Neural cell (in vitro differentiated cells): ENCODE data around the gene KCNJ1.

Experiments used
- CTCF ChIP-seq: fragments of 450-650 bp; IDR thresholded peaks from 2 replicates; pipeline ENCODE4 v1.5.1; 2014; ENCODE audit warnings: antibody characterized with exemption, mild to moderate bottlenecking, moderate library complexity; ENCODE audit not compliant: poor library complexity, severe bottlenecking
- EP300 ChIP-seq: fragments of 450-650 bp; conservative IDR thresholded peaks from 2 replicates; pipeline ENCODE4 v1.6.1; 2014; ENCODE audit warnings: antibody characterized with exemption, mild to moderate bottlenecking, moderate library complexity; ENCODE audit not compliant: poor library complexity, severe bottlenecking
- EZH2 ChIP-seq: fragments of 200-600, 300-800 bp; shearing (Covaris generic), sonication (generic); IDR thresholded peaks from 2 replicates; pipeline ENCODE4 v1.6.1; 2014; ENCODE audit warnings: antibody characterized with exemption, low read length, borderline replicate concordance, mild to moderate bottlenecking; ENCODE audit not compliant: insufficient read depth, poor library complexity, severe bottlenecking
- POLR2AphosphoS5 ChIP-seq: IDR thresholded peaks from 2 replicates; pipeline ENCODE4 v1.6.1; 2012
- RAD21 ChIP-seq: fragments of 450-650 bp; conservative IDR thresholded peaks from 2 replicates; pipeline ENCODE4 v1.6.1; 2014; ENCODE audit warnings: antibody characterized with exemption, mild to moderate bottlenecking, moderate library complexity
- SMC3 ChIP-seq: fragments of 450-650 bp; conservative IDR thresholded peaks from 2 replicates; pipeline ENCODE4 v1.6.1; 2014; ENCODE audit warnings: antibody characterized with exemption, mild to moderate bottlenecking, moderate library complexity; ENCODE audit not compliant: poor library complexity
- TAF1 ChIP-seq: IDR thresholded peaks from 2 replicates; pipeline ENCODE4 v1.6.1; 2012; ENCODE audit warnings: low read depth
- TF ChIP-seq, protein P1 (sequence below): IDR thresholded peaks from 2 replicates; pipeline ENCODE4 v1.6.1; 2012; ENCODE audit warnings: borderline replicate concordance

DNA sequence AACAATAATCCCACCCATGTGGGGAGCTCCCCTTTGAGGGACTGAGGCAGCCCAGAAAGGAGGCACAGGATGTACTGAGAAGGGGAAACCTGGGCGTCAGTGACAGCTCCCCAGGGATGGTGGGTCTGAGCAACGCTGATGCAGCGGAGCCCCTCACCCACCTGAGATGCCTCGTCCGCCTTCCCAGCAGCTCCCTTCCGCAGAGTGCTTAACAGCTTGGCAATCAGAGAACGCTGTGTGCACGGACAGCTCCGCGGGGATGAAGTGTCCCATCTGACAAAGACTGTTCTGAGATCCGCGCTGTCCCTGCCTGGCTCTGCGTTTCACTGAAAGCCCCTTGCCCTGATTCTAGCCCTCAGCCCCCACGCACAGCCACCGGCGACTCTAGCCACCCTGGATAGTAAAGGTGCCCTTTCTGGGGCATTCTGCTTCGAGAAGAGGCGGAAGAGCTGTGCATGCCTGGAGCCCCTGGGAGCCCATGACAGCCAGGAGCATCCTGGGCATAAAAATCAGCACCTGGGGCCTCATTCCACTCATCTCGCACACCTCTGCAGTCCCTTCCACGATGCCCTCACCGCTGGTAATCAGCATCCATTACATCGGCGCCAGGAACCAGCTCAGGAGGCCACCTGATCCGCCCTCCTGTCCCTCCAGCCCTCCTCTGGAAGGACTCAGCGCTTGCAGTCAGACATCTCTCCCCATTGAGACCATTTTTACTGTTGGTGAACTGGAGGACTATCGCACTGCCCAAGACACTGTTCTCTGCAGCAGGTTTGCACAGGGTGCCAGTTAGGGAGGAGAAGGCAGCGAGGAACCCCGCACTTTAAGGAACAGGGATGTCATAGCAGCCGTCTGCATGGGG, 34.8 kb upstream of the KCNJ1 start:
- TF ChIP-seq CTCF (no peak), POLR2AphosphoS5 (peak; percentile 64), TAF1 (peak; percentile 6), RAD21 (no peak), EP300 (peak; percentile 18), SMC3 (no peak), EZH2 (no peak)
- TF ChIP-seq, protein P1, sequence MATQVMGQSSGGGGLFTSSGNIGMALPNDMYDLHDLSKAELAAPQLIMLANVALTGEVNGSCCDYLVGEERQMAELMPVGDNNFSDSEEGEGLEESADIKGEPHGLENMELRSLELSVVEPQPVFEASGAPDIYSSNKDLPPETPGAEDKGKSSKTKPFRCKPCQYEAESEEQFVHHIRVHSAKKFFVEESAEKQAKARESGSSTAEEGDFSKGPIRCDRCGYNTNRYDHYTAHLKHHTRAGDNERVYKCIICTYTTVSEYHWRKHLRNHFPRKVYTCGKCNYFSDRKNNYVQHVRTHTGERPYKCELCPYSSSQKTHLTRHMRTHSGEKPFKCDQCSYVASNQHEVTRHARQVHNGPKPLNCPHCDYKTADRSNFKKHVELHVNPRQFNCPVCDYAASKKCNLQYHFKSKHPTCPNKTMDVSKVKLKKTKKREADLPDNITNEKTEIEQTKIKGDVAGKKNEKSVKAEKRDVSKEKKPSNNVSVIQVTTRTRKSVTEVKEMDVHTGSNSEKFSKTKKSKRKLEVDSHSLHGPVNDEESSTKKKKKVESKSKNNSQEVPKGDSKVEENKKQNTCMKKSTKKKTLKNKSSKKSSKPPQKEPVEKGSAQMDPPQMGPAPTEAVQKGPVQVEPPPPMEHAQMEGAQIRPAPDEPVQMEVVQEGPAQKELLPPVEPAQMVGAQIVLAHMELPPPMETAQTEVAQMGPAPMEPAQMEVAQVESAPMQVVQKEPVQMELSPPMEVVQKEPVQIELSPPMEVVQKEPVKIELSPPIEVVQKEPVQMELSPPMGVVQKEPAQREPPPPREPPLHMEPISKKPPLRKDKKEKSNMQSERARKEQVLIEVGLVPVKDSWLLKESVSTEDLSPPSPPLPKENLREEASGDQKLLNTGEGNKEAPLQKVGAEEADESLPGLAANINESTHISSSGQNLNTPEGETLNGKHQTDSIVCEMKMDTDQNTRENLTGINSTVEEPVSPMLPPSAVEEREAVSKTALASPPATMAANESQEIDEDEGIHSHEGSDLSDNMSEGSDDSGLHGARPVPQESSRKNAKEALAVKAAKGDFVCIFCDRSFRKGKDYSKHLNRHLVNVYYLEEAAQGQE: no peak
